HG03575 (cell line): ENCODE results near the gene GGA1.

Experiments used
- ATAC-seq: cut with Tn5 transposase; IDR thresholded peaks from one replicate; pipeline ENCODE4 v1.9.1; 2021; ENCODE audit not compliant: unreplicated experiment, insufficient number of reproducible peaks, low FRiP score; ENCODE audit errors: extremely low read depth

GGA1 gene

DNA sequence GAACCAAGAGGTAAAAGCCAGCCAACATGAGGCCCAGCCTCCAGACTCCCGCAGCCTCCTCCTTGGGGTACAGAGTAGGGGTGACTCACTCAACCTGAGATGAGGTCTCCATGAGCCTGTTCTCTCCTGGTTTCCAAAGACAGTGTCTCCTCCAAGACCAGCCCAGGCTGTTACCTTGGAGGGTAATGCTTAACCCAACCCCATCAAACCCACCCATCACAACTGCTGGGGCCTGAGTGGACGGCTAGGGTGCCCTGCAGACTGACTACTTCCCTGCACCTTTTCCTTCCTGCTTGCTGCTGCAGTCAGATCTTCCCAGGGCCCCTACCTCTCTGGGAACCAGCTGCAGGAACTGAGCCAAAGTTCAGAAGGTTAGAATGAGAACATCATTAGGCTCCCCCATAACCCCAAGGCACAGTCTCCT, 72.4 kb downstream of the GGA1 start:
- no peak for ATAC-seq

DNA sequence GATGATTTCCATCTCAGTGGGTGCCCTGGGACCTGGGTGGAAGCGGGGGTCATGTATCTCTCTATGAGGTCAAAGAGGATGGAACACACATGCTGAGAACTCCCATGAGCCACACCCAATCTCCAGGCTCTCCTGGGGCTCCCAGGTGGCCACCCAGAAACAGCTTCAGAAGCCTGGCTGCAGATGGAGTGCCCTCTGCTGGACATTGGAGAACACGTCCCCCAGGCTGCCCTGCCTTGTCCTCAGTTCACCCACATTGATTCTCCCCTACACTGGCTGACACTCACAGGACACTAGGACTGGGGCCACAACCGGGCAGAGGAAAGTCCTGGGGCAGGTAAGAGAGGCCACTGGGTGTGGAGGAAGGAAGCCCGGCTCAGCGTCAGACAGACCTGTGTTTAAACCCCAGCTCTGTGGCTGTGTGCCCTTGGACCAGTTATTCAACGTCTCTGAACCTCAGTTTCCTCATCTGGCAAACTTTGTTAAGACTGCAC, 73.0 kb downstream of the GGA1 start:
- no peak for ATAC-seq
